Stimulated activated CD8-positive, alpha-beta memory T cell treated with anti-CD3 and anti-CD28 coated beads, Interleukin-7, amount 100 ng/mL, for 24 hours (primary cell): Measurements from ENCODE around the gene GPRASP1.
"Not testable (repeated sequence)": the region's sequence is repeated elsewhere in the genome, so short reads cannot be mapped to it uniquely, and the experiment has no call there.

Source experiments
- DNase-seq: peaks from one replicate; pipeline ENCODE4 v3.0.0-alpha.2; 2020; ENCODE audit warnings: low read depth

The GPRASP1 gene

GRCh38 chrX:102651242-102652011, at the start of gene GPRASP1:
Gene GPRASP1, plus strand, starts transcription at chrX:102651483. Its CDS starts 2,431 bp downstream, at chrX:102653914.
- no peak for DNase-seq

GRCh38 chrX:102604327-102604726, 47.0 kb upstream of the GPRASP1 start:
- no peak for DNase-seq

DNA sequence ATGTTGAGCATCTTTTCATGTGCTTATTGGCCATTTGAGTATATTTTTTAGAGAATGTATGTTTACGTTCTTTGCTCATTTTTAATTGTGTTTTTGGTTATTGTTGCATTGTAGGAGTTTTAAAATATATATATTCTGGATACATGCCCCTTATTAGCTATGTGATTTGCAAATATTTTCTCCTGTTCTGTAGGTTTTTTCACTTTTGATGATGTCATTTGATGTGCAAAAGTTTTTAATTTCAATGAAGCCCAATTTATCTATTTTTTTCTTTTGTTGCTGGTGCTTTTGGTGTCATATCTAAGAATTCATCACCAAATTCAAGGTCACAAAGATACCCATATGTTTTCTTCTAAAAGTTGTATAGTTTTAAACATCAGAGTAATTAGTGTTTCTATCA, 45.2 kb upstream of the GPRASP1 start:
- no peak for DNase-seq

DNA sequence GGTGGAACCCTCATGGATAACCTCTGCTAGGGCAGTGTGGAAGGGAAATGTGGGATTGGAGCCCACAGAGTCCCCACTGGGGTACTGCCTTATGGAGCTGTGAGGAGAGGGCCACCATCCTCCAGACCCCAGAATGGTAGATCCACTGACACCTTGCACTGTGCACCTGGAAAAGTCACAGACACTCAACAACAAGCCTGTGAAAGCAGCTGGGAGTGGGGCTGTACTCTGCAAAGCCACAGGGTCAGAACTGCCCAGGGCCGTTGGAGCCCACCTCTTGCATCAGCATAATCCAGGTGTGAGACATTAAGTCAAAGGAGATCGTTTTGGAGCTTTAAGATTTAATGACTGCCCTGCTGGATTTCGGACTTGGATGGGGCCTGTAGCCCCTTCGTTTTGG, 40.4 kb upstream of the GPRASP1 start:
- DNase-seq = no peak

GRCh38 chrX:102624105-102624504, 27.2 kb upstream of the GPRASP1 start:
- DNase-seq = no peak

DNA sequence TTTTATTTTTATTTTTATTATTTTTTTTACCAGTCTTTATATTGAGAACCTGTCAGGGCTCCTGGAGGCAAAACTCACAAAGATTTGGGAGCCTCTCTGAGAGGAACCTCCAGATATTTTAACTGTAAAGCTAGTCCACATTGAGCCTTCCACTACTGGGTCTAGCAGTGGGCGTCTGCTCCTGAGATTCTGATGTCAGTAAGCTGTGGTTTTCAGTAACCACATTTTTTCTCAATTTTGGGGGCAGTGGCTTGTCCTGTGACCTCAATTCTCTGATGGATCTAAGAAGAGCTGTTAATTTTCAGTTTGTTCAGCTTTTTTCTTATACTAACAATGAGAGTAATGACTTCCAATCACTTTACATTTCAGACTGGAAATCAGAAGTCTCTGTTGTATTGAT, 23.6 kb upstream of the GPRASP1 start:
- no peak for DNase-seq

DNA sequence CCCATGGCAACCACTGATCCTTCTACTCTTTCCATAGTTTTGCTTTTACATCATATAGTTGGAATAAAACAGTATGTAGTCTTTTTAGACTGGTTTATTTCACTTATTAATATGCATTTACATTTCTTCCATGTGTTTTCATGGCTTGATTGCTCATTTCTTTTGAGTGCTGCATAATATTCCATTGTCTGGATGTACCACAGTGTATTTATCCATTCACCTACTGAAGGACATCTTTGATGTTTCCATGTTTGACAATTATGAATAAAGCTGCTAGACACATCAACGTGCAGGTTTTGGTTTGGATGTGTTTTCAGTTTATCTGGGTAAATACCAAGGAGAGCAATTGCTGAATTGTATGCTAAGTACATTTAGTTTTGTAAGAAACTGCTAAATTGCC, 13.7 kb upstream of the GPRASP1 start:
- DNase-seq = no peak

GRCh38 chrX:102650903-102651241, 411 bp upstream of the GPRASP1 start:
- DNase-seq = no peak

- no peak for DNase-seq
These were observed 877 bp downstream of the GPRASP1 start for GRCh38 chrX:102652031-102652688.

- no peak for DNase-seq
These were observed 3.4 kb downstream of the GPRASP1 start for GRCh38 chrX:102654696-102655095.

GRCh38 chrX:102658556-102658955, 7.3 kb downstream of the GPRASP1 start:
- DNase-seq = no peak

DNA sequence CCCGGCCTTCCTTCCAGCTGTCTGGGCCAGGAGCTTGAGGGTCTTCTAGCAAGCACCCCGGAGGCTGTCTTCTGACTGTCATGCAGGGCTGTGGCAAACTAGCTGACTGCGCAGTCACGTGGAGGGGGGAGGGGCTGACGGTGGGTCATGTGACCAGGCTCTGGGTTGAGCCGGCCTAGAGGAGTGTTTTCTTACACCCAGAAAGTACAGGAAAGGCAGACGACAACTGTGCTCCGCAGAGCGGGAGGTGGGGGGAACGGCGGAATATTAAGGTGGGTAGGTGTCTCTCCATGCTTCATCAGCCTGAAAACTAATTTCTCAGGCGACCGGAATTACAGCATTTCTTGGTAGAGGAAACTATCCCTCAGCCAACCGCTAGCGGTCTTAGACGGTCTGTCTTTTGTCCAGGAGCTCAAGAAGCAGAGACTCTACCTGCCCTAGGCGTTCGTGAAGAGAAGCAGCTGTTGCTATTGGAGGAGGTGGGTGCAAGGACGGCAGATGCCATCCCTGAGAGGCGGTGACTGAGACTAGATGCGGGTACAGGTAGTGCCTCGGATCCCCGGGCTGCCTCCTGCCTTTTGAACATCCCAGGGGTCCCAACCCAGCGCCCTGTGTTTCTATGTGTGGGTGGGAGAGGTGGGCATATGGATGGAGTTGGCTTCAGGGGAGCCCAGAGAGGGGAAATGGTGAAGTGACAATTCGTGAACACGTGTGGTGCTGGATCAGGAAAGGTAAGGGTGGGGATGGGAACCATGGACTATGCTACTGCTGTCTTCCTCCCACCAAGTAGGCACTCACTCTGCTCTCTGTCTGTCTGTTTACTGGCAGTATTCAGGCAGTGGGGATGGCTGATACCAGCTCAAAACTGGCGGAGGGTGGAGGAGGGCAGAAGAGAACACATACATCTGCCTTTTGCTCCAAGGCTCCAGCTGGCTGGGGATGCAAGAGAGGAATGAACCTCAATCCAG, 8.8 kb downstream of the GPRASP1 start:
- peak; percentile 75 for DNase-seq

- not testable (repeated sequence) for DNase-seq
These were observed 12.5 kb downstream of the GPRASP1 start for GRCh38 chrX:102663820-102664219.

DNA sequence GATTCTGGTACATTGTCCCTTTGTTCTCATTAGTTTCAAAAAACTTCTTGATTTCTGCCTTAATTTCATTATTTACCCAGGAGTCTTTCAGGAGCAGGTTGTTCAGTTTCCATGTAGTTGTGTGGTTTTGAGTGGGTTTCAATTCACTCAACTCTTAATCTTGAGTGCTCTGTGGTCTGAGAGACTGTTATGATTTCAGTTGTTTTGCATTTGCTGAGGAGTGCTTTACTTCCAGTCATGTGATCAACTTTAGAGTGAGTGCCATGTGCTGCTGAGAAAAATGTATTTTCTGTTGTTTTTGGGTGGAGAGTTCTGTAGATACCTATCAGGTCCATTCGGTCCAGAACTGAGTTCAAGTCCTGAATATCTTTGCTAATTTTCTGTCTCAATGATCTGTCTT, 15.8 kb downstream of the GPRASP1 start:
- not testable (repeated sequence) for DNase-seq

GRCh38 chrX:102669526-102669925, 18.2 kb downstream of the GPRASP1 start:
- DNase-seq = no peak

- DNase-seq = no peak
These were observed 21.6 kb downstream of the GPRASP1 start for GRCh38 chrX:102672856-102673255.

GRCh38 chrX:102677479-102677878, 26.2 kb downstream of the GPRASP1 start:
- DNase-seq = not testable (repeated sequence)

GRCh38 chrX:102684772-102685520, 33.7 kb downstream of the GPRASP1 start:
- no peak for DNase-seq

- no peak for DNase-seq
These were observed 43.5 kb downstream of the GPRASP1 start for GRCh38 chrX:102694749-102695148.

GRCh38 chrX:102696306-102696705, 45.0 kb downstream of the GPRASP1 start:
- no peak for DNase-seq

GRCh38 chrX:102697494-102697893, 46.2 kb downstream of the GPRASP1 start:
- no peak for DNase-seq
